Kidney (tissue), 14 donors: Measurements from ENCODE around the gene ISG15. TPM values are rescaled to one million over a fixed set of nuclear protein-coding genes. Genes with fewer than 3 reads are reported as not detected.
"Not testable (repeated sequence)": the region's sequence is repeated elsewhere in the genome, so short reads cannot be mapped to it uniquely, and the experiment has no call there.

Source experiments
- DNase-seq, 5 donors: peaks; one replicate each; pipeline ENCODE4 v3.0.0-alpha.2; 2013 to 2020
- FAIRE-seq: peaks from 2 replicates; lab custom pipeline; 2012; peaks lifted over from hg19 to GRCh38; lab: Jason Lieb, UNC
- H3K27ac ChIP-seq, 2 donors: one replicate each; pipeline ENCODE4 v1.7.0; 2013; ENCODE audit warnings: low read depth in 2 of 2, low read length in 2 of 2, inconsistent platforms in 1 of 2
- H3K27me3 ChIP-seq: one replicate; pipeline ENCODE4 v1.7.1; 2013; ENCODE audit warnings: low read length, inconsistent platforms; ENCODE audit not compliant: control insufficient read depth, insufficient read depth
- H3K36me3 ChIP-seq, 3 donors: one replicate each; pipeline versions ENCODE4 v1.7.0 to v1.7.1; 2013; ENCODE audit warnings: low read length in 3 of 3, control low read depth in 1 of 3, inconsistent platforms in 1 of 3; ENCODE audit not compliant: insufficient read depth in 3 of 3, control insufficient read depth in 2 of 3
- H3K4me1 ChIP-seq, 3 donors: one replicate each; pipeline versions ENCODE4 v1.7.0 to v1.7.1; 2013; ENCODE audit warnings: low read length in 3 of 3, inconsistent platforms in 1 of 3, low read depth in 1 of 3; ENCODE audit not compliant: control insufficient read depth in 2 of 3, insufficient read depth in 2 of 3
- H3K4me3 ChIP-seq, 3 donors: one replicate each; pipeline versions ENCODE4 v1.7.0 to v1.8.1; 2013; ENCODE audit warnings: low read length in 3 of 3, control low read depth in 1 of 3, inconsistent platforms in 1 of 3
- H3K9ac ChIP-seq, 3 donors: one replicate each; pipeline versions ENCODE4 v1.7.0 to v1.7.1; 2013; ENCODE audit warnings: low read length in 3 of 3, control low read depth in 1 of 3, inconsistent platforms in 1 of 3
- H3K9me3 ChIP-seq, 3 donors: one replicate each; pipeline versions ENCODE4 v1.7.0 to v1.7.1; 2013; ENCODE audit warnings: low read length in 3 of 3, control low read depth in 1 of 3, inconsistent platforms in 1 of 3; ENCODE audit not compliant: control insufficient read depth in 2 of 3, insufficient read depth in 1 of 3
- CTCF ChIP-seq: IDR thresholded peaks from 3 replicates; pipeline ENCODE4 v1.5.1; 2012; ENCODE audit warnings: mild to moderate bottlenecking, moderate library complexity, borderline replicate concordance; ENCODE audit not compliant: insufficient read depth; ENCODE audit errors: extremely low read depth
- intact Hi-C: fragments of 100-400 bp; cut with DNase I; formaldehyde crosslinking; loops from one replicate; pipeline ENCODE4 v1.11.1; 2022
- polyA plus RNA-seq: library from polyadenylated mRNA; stranded (reverse); fragments of 350-450 nt; fragmentation: Illumina TruSeq; extraction: RNeasy Lipid Tissue Mini Kit (QIAGEN cat#74804); gene quantifications from one replicate; pipeline ENCODE4 v1.2.3, GENCODE V29; 2014; ENCODE audit warnings: low read depth, low replicate concordance; ENCODE audit not compliant: insufficient read depth
- total RNA-seq: library from RNA; stranded (reverse); fragmentation: NEBNext Ultra II Directional; extraction: Animal tissue kit (Norgen Biotek cat#: 25700); gene quantifications from one replicate; pipeline ENCODE4 v1.2.1, GENCODE V29; 2021
- donor health status: control.
- donor health status: control.
- donor health status: control.
- donor health status: control.
- donor health status: control.
- donor health status: DM: yes; HTN: yes; CAD: no.
- donor health status: Normal renal cell carcinoma (clear cell type).

The ISG15 gene
- total and polyA plus RNA-seq, 2 donors from 2014 or later: 23.9 to 65.9 TPM

- Histone ChIP-seq H3K9ac (no peak overlapping the region), H3K36me3 (no peaks in the 10 kb centered on the region), H3K4me1 (peaks cover 0 to 8% (median 0%) of the 10 kb centered on the region in 3 donors), H3K27ac (no peak overlapping the region), H3K9me3 (no peaks in the 10 kb centered on the region), H3K4me3 (no peak overlapping the region), H3K27me3 (peaks cover 2% of the 10 kb centered on the region)
- FAIRE-seq: no peak
- no peak for TF ChIP-seq CTCF
- DNase-seq: peak in 1 of 5 donors; percentile 69
- intact Hi-C loops: no loop called here
Observed at GRCh38 chr1:974687-975328, 38.5 kb upstream of the ISG15 start.

- Histone ChIP-seq H3K4me3 (no peak overlapping the region), H3K36me3 (no peaks in the 10 kb centered on the region), H3K4me1 (peaks cover 0 to 8% (median 0%) of the 10 kb centered on the region in 3 donors), H3K27ac (no peak overlapping the region), H3K27me3 (peaks cover 2% of the 10 kb centered on the region), H3K9ac (no peak overlapping the region), H3K9me3 (no peaks in the 10 kb centered on the region)
- intact Hi-C loops: no loop called here
- FAIRE-seq (no peak), DNase-seq (no peak)
- TF ChIP-seq CTCF: no peak
Observed at GRCh38 chr1:975365-975764, 37.9 kb upstream of the ISG15 start.

GRCh38 chr1:975896-976683 is 37.2 kb upstream of the ISG15 start:
- Histone ChIP-seq H3K9ac (no peak overlapping the region), H3K36me3 (no peaks in the 10 kb centered on the region), H3K27ac (no peak overlapping the region), H3K4me1 (peaks cover 0 to 8% (median 0%) of the 10 kb centered on the region in 3 donors), H3K4me3 (peak overlapping the region in 1 of 3 donors; percentile 25), H3K27me3 (no peaks in the 10 kb centered on the region), H3K9me3 (no peaks in the 10 kb centered on the region)
- intact Hi-C loops: no loop called here
- FAIRE-seq: no peak
- DNase-seq: peak in 4 of 5 donors; percentile 76 to 90 (median 83)
- peak; percentile 44 for TF ChIP-seq CTCF

- H3K27ac ChIP-seq, H3K9ac ChIP-seq, DNase-seq, intact Hi-C loops, H3K4me1 ChIP-seq, H3K9me3 ChIP-seq, H3K27me3 ChIP-seq, FAIRE-seq, H3K4me3 ChIP-seq, H3K36me3 ChIP-seq: not testable (repeated sequence)
Observed at GRCh38 chr1:976791-977190, 36.5 kb upstream of the ISG15 start.
